HPDE6-E6E7 (cell line): Measurements from ENCODE around the gene SMG6.
A peak's percentile ranks its signal among the peaks of the same experiment; 100 is the strongest.

Experiments
- DNase-seq: peaks from one replicate; pipeline ENCODE4 v3.0.0; 2011; ENCODE audit warnings: missing footprints; ENCODE audit errors: extremely low spot score

Gene SMG6

GRCh38 chr17:2105663-2106062 lies 197.9 kb downstream of the SMG6 start:
- DNase-seq: no peak

DNA sequence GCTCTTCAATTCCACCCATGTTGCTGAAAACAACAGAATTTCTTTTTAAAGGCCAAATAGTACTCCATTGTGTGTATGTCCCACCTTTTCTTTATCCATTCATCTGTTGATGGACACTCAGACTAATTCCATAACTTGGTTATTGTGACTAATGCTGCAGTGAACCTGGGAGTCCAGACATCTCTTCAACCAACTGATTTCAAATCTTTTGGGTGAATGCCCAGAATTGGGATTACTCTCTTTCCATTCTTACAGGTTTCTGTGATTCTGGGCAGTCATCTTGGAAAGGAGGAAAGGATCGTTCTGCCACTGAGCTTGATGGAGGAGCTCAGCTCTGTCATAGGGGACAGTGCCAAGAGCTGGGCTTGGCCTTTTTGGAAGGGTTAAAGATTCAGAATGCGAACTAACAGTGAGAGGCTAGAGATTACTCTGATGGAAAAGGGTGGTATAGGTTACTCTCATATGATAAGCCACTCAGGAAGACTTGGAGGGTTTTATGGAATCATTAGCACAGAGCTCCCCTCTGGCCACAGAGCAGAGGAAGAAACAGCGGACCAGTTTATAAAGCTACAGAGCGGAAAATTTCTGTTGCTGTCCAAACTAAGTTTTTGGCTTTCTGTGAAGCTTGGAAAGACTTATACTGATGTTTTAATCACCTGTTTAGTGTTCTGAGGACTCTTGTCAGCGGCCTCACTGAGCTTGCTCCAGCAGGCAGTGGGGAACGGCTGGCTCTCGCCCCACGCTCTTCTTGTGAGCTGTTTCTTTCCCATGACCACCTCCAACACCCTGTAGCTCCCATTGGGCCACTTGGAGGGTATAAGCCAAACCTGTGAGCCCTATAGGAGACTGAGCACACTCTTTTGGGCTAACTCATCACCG lies 200.4 kb downstream of the SMG6 start:
- no peak for DNase-seq

GRCh38 chr17:2101448-2102257 lies 201.9 kb downstream of the SMG6 start:
- DNase-seq: peak; percentile 83

GRCh38 chr17:2095536-2095910 lies 208.1 kb downstream of the SMG6 start:
- DNase-seq: no peak

DNA sequence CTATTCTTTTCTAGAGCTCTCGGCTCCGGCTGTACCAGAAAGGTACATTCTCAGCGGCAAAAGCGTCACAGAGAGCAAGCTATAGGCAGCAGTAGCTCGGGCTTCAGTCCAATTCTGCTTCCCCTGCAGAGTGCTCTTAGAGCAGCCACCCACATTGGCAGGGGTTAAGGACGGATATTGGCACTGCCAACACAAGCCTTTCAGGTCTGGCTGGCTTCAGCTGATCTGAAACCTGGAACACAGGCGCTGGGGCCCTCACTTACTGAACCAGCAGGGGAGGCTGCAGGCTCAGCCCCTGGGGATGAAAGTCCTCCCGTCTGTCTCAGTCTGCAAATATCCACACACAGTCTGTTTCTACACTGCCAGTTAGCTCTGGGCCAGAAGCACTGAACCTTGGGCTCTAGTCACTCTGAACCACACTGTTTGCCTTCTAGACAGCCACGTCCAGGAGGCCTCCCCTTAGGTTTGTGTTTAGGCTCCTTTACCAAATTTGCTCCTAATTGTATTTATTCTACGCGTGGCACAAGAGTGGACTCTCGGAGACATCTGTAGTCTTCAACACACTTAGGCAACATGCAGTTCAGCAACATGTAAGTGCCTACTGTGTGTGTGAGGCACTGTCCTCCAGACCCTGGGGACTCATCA lies 208.6 kb downstream of the SMG6 start:
- DNase-seq: no peak

- DNase-seq: no peak
Measured at GRCh38 chr17:2093349-2093748, 210.2 kb downstream of the SMG6 start.

DNA sequence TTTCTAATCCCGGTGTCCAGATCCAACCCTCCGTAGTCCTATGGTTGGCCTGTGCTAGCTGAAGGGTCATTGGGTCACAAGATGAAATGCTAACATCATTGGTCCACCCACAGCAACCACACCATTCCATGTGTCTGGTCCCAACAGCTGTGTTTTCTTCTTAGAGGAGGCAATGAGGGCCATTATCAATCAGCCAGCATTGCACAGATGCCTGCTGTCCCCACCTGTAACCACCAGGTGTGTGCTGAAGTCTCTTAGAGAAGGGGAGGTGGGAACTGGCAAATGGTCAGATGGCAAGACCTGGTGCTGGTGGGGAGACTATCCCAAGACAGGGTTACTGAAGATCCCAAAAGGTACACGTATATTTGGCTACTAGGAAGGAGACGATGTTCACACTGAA lies 211.3 kb downstream of the SMG6 start:
- DNase-seq: no peak

DNA sequence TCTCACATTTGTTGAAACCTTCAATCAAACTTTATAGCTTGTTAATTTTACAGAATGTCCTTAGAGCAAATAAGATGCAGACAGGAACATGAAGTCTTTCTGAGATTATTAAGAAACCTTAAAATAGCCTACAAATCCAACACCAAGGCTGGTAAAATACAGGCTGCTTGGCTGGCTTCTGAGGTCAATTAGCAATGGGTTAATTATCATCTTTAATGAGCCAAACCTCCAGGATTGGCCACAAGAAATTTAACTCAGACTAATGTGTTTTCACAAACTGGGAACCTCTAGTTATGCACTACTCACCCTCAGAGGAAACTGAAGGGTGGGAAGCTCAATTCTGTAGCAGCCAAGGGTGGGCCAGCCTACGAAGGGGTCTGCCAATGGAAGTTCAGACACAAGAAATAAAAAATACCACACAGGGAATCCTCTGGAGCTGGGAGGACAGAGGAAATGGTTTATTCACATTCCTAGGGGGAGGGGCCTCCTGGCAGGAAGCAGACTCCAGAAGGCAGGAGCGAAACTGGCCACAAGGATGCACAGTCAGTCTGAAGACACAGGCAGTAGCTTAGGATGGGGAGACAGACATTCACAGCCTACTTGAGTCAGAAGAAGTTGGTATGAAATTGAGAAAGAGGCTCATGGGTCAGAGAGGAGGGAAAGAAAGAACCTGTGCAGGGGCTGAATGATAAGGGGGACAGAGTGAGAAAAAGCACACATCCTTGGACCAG lies 212.6 kb downstream of the SMG6 start:
- DNase-seq: no peak

DNA sequence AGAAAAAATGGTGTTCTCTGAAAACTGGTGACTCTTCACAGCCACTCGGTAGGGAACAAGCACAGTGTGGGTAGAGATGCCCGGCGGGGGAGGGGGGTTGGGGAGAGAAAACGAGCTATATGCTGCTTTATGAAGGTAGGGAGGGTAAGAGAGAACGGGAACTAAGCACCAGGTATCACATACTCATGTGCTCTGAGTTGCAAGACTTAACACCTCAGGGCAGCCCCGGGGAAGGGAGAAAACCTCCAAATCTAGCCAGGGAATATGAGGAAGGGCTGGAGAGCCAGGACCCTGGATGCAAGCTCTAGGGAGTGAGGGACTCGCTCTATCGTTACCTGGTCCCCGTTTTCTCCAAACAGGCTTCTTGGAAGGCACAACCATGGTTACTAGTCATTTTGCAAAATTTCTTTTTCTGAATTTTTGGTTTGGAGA lies 213.4 kb downstream of the SMG6 start:
- no peak for DNase-seq

DNA sequence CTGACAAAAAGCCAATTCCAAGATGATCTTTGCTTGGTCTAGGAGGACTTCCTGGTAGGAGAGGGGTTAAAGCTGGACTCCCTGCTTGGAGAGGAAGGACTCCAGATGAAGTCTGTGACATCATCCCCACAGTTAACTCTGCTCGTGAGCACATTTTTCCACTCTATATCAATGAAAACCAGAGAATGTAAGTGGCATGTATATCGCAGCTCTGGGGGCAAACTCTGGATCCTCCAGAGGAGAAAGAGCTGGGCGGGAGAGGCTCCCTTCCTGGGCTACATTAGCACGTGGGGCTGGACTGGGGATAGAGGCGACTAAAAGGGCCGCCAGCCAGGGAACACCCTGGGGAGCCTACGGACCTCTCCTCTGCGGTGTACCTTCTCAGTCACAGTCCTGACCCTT lies 214.6 kb downstream of the SMG6 start:
- no peak for DNase-seq

DNA sequence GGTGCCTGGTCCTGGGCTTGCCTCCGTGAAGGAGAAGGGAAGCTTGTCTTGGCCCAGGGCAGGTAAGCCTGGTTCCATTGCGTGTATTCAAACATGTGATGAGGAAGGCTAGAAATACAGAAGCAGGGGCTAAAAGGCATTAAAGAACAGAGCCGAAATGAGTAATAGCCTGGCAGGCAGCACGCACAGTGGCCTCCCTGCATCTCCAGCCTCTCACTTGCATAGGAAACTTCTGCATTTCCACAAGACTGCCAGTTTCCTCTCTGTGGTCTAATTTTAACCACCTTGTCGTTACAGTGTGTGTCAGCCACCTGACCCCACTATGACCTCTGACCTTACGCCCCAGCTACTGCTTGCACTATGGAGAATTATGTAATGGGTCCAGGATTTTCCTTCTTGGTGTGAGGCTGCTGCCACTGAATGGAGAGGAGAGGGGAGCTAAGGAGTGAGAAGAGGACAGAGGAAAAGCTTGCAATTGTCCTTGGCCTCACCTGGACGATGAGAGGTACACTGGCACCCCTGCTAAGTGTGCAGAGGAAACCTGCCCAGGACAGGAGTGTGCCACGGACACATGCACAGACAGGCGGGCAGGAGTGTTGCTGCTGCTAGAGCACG lies 215.9 kb downstream of the SMG6 start:
- DNase-seq: no peak

DNA sequence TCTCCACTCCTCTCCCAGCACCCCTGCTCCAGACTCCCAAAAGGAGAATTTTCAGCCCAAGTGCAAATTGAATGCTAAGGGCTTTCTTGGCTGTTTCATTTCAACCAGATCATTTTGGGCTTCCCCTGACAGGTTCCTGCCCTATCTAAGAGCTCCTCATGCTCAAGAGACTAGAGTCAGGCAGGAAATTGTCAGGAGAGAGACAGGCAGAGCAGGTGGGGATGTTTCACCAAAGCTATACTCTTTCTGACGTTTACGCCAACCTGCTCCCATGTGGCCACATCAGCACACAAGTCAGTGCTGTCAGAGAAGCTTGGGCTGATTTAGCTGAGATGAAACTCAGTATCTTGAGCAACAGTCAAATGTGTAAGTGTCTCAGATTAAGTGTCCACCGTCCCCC lies 217.3 kb downstream of the SMG6 start:
- DNase-seq: no peak

DNA sequence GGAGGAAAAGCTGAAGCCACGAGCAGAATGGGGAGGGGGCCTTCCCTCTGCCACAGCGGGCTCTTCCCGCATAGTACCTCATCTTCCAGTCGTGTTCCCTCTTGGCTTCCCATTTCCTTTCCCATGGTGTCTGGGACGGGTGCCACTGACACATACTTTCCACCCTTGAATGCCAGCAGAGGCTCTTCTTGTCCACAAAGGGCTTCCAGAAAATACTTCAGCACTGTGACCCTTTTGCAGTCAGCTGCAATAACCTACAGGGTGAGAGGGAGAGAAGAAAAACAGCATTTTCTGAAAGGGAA lies 218.0 kb downstream of the SMG6 start:
- DNase-seq: no peak

- DNase-seq: no peak
Measured at GRCh38 chr17:2084766-2085647, 218.6 kb downstream of the SMG6 start.

DNA sequence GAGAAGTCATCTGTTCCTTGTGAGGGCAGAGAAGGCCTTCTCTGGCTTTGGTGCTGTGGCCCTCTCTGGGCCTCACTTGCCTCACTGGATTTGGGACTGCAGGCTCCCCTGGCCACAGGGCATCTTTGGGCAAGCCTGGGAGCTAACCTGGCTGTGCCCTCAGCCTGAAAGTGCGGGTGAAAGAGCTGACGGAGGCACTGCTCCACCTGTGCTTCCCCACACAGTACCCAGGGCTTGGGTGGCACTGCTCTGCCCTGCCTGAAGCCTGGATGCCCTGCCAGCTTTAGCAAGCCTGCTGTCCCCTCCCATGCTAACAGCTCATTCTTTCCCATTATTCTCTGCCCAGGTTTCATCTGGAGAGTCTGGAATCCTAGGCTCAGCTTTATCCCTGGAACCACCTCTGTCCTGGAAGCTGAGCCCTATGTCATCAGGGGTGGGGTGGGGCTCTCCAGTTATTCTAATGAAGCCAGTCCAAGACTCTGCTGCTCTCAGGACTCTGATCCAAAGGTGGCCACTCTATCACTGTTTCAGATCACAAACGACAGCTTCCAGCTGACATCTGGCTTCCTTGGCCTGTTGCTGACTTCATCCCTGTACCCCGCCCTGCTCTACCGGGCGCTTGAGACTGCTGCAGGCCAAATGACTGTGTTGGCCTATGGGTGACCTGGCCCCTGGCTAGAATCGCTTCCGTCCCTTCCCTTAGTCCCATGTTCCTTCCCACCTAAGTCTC lies 219.4 kb downstream of the SMG6 start:
- DNase-seq: no peak

DNA sequence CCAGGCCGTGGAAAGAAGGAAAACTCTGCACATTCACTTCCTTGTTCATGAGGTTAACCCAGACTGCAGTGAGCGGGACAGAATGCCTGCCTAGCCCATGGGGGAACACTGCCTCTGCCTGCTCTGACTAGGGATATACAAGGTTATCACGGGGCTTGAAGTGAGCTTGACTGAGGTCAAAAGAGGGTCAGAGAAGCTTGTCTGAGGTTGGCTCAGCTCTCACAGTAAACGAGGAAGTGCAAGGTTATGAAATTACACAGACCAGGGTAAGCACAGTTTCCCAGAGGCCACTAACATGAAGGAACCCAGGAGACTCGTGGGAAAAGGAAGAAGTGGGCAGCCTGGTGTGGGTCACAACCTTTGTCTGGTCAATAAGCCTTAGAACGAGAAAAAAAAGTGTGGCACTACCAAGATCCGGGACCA lies 220.0 kb downstream of the SMG6 start:
- no peak for DNase-seq

DNA sequence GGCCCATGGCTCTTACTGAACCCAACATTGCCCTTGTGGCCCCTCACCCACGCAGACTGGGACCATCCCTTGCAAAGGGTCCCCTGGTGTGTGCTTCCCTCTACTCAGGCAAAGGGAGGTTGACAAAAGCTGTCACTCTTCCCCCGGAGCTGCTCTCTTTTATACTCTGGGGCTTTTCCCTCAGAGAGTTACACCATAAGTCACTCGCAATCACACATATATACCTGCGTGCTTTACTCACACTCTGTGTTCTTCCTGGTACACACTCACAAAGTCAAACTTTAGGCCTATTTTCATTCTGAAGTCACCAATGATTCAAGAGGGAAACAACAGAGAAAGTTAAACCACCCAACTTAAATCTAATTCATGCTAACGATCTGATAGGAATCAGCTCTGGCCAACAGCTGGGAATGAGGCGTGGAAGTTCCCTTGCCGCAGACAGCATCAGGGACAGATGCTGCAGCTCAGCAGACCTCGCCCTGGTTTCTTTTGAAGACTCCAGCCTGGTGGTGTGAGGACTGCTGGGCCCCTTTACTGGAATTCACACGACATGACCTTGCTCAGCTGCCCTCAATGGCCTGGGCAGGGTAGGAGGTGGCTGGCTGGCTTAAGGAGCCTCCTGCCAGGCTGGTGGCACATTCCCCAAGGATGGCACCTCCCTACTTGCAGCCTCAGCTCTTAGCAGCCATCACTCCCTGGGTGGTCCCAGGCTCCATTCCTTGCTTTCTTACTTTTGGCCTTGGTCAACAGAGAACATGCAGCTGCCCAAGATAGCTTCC lies 221.4 kb downstream of the SMG6 start:
- no peak for DNase-seq

GRCh38 chr17:2081564-2081963 lies 222.0 kb downstream of the SMG6 start:
- no peak for DNase-seq

DNA sequence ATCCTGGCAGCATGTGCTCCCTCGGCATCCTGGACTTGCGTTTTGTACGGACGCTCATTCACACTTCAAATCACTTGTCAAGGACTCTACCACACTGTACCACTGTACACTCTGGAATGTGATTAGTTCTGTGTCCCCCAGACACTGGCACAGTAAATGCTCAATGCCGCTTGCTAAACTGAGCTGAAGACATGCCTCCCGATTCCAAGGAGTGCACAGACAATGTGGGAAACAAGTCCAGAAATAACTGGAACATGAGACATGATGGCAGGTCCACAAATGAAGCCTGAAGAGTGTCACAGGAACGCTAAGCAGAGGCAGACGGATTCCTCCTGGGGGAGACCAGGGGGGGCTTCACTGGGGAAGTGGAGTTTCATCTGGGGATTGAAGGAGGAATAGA lies 226.5 kb downstream of the SMG6 start:
- no peak for DNase-seq
